ENCODE results near the gene PCDHGB6.
"Not testable (repeated sequence)": the region's sequence is repeated elsewhere in the genome, so short reads cannot be mapped to it uniquely, and the experiment has no call there.

The PCDHGB6 gene

DNA sequence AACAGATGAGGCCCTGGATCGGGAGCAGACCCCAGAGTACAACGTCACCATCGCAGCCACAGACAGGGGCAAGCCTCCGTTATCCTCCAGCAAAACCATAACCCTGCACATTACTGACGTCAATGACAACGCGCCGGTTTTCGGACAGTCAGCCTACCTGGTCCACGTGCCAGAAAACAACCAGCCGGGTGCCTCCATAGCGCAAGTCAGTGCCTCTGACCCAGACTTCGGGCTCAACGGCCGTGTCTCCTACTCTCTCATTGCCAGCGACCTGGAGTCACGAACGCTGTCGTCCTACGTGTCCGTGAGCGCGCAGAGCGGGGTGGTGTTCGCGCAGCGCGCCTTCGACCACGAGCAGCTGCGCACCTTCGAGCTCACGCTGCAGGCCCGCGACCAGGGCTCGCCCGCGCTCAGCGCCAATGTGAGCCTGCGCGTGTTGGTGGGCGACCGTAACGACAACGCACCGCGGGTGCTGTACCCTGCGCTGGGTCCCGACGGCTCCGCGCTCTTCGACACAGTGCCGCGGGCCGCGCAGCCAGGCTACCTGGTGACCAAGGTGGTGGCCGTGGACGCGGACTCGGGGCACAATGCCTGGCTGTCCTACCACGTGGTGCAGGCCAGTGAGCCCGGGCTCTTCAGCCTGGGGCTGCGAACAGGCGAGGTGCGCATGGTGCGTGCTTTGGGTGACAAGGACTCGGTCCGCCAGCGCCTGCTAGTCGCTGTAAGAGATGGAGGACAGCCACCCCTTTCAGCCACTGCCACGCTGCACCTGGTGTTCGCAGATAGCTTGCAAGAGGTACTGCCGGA lies 11.5 kb downstream of the PCDHGB6 start:
- DNase-seq (ENCODE audit: low read depth): no peak

DNA sequence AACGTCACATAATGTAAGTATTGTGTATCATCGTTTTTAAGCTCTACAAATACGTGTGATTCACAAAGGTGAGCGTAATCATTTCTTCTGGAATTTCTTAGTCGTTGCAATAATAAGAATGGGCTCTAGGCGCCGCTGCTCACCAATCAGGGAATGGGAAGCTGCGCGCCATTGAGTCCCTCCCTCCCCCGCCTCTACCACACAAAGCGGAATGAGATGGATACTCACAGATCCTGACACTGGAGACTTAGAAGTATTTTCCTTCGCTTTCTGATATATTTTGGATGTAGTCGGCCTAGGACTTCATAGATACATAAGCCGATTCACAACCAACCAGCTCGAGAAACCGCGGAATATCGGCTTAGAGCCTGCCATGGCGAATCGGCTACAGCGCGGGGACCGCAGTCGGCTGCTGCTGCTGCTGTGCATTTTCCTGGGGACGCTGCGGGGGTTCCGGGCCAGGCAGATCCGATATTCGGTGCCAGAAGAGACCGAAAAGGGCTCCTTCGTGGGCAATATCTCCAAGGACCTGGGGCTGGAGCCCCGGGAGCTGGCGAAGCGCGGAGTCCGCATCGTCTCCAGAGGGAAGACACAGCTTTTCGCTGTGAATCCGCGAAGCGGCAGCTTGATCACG lies 13.2 kb downstream of the PCDHGB6 start, which contains the start of gene PCDHGA11:
TSS of gene PCDHGA11 (plus strand) at position 197 of the 634 bp plus-strand sequence. CDS start at position 374, 177 bp downstream.
- DNase-seq (ENCODE audit: low read depth): no peak

DNA sequence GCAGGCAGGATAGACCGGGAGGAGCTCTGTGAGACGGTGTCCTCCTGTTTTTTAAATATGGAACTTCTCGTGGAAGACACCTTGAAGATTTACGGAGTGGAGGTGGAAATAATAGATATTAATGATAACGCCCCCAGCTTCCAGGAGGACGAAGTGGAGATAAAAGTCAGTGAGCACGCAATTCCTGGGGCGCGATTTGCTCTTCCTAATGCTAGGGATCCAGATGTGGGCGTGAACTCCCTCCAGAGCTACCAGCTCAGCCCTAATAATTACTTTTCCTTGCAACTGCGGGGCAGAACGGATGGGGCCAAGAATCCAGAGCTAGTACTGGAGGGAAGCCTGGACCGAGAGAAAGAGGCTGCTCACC lies 13.7 kb downstream of the PCDHGB6 start:
- no peak for DNase-seq (ENCODE audit: low read depth)

DNA sequence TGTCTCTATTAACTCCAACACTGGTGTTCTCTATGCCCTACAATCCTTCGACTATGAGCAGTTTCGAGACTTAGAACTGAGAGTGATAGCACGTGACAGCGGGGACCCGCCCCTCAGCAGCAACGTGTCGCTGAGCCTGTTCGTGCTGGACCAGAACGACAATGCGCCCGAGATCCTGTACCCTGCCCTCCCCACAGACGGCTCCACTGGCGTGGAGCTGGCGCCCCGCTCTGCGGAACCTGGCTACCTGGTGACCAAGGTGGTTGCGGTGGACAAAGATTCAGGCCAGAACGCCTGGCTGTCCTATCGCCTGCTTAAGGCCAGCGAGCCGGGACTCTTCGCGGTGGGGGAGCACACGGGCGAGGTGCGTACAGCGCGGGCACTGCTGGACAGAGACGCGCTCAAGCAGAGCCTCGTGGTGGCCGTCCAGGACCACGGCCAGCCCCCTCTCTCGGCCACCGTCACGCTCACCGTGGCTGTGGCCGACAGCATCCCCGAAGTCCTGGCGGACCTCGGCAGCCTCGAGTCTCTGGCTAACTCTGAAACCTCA lies 15.0 kb downstream of the PCDHGB6 start:
- DNase-seq (ENCODE audit: low read depth): no peak

DNA sequence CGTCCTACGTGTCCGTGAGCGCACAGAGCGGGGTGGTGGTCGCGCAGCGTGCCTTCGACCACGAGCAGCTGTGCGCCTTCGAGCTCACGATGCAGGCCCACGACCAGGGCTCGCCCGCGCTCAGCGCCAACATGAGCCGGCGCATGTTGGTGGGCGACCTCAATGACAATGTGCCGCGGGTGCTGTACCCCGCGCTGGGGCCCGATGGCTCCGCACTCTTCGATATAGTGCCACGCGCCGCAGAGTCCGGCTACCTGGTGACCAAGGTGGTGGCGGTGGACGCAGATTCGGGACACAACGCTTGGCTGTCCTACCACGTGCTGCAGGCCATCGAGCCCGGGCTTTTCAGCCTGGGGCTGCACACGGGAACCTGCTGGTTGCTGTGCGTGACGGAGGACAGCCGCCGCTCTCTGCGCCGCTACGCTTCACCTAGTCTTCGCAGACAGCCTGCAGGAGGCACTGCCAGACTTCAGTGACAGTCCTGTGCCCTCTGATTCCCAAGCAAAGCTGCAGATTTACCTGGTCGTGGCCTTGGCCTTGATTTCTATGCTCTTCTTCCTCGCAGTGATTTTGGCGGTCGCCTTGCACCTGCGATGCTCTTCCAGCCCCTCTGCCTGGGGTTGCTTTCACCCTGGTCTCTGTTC lies 20.1 kb downstream of the PCDHGB6 start:
- DNase-seq (ENCODE audit: low read depth): no peak

DNA sequence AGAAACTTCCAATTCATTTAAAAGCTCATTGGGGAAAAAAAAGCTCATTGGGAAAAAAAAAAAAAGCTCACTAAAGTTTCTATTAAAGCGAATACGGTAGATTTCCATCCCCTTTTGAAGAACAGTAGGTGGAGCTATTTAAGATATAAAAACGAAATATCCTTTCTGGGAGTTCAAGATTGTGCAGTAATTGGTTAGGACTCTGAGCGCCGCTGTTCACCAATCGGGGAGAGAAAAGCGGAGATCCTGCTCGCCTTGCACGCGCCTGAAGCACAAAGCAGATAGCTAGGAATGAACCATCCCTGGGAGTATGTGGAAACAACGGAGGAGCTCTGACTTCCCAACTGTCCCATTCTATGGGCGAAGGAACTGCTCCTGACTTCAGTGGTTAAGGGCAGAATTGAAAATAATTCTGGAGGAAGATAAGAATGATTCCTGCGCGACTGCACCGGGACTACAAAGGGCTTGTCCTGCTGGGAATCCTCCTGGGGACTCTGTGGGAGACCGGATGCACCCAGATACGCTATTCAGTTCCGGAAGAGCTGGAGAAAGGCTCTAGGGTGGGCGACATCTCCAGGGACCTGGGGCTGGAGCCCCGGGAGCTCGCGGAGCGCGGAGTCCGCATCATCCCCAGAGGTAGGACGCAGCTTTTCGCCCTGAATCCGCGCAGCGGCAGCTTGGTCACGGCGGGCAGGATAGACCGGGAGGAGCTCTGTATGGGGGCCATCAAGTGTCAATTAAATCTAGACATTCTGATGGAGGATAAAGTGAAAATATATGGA lies 22.7 kb downstream of the PCDHGB6 start, which contains the start of gene PCDHGA12:
TSS of gene PCDHGA12 (plus strand) at position 176 of the 782 bp plus-strand sequence. CDS start at position 429, 253 bp downstream.
- no peak for DNase-seq (ENCODE audit: low read depth)

DNA sequence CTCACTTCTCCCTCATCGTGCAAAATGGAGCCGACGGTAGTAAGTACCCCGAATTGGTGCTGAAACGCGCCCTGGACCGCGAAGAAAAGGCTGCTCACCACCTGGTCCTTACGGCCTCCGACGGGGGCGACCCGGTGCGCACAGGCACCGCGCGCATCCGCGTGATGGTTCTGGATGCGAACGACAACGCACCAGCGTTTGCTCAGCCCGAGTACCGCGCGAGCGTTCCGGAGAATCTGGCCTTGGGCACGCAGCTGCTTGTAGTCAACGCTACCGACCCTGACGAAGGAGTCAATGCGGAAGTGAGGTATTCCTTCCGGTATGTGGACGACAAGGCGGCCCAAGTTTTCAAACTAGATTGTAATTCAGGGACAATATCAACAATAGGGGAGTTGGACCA lies 23.5 kb downstream of the PCDHGB6 start:
- no peak for DNase-seq (ENCODE audit: low read depth)

DNA sequence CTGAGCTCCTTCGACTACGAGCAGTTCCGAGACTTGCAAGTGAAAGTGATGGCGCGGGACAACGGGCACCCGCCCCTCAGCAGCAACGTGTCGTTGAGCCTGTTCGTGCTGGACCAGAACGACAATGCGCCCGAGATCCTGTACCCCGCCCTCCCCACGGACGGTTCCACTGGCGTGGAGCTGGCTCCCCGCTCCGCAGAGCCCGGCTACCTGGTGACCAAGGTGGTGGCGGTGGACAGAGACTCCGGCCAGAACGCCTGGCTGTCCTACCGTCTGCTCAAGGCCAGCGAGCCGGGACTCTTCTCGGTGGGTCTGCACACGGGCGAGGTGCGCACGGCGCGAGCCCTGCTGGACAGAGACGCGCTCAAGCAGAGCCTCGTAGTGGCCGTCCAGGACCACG lies 24.5 kb downstream of the PCDHGB6 start:
- DNase-seq (ENCODE audit: low read depth): not testable (repeated sequence)

DNA sequence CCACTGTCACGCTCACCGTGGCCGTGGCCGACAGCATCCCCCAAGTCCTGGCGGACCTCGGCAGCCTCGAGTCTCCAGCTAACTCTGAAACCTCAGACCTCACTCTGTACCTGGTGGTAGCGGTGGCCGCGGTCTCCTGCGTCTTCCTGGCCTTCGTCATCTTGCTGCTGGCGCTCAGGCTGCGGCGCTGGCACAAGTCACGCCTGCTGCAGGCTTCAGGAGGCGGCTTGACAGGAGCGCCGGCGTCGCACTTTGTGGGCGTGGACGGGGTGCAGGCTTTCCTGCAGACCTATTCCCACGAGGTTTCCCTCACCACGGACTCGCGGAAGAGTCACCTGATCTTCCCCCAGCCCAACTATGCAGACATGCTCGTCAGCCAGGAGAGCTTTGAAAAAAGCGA lies 24.9 kb downstream of the PCDHGB6 start:
- DNase-seq (ENCODE audit: low read depth): not testable (repeated sequence)

DNA sequence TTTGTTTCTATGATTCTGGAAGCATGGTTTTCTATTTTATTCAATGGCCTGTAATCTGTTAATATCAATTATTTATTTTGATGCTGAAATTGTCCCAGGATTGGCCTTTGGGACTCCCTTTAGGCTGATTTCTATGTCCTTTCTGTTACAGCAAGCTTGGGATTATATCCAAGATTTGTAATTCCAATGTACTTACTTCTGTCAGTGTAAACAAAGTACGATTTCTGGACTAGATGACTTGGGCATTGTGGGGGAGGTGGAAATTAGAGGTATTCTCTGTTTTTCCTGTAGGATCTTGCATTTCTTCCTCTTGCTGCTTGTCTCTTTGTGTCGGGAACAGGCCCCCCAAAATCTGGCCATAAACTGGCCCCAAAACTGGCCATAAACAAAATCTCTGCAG lies 26.2 kb downstream of the PCDHGB6 start:
- no peak for DNase-seq (ENCODE audit: low read depth)

DNA sequence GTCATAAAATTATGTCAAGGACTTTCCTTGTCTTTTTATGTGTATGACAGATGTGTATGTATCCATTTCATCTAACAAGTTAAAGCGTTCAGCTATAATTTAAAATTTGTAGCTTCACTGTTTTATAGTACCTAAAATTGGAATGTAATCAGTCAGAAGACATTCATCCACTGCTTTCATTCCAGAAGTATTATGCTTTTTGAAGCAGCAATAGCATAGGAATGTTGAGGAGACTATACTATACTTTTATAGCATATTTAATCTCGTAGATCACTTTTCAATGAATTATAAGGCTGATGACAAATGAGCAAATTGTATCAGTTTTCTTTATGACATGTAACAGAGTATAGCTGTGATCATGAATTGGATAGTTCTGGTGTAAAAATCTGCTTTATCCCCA lies 29.4 kb downstream of the PCDHGB6 start:
- no peak for DNase-seq (ENCODE audit: low read depth)

DNA sequence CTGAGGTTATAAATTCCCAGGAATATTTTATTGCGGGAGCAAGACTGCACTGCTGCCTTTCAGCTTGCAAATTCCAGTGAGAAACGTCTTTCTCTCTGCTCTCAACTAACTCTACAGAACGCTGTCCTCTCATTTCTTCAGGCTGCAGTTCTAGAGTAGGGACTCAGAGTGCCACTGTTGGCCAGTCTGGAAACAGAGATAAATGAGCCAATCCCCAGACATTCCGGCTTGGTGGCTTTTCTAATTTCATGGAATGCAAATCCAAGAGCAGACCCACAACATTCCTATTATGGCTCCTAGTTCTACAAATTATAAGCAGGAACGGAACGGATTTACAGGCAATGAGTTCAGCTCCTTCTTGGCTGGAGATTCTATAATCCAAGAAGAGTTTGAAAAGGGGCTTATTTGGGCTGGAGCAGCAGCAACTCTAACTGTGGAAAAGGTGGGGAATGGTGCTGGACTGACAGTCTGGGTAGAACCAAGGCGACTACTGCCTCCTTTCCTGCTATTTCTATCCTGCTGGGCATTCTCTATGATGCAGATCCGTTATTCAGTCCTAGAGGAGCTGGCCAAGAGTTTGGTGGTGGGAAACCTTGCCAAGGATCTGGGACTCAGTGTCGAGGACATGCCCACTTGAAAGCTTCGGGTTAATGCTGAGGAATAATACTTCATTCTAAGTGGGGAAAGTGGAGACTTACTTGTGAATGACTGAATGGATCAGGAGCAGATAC lies 31.8 kb downstream of the PCDHGB6 start:
- no peak for DNase-seq (ENCODE audit: low read depth)

DNA sequence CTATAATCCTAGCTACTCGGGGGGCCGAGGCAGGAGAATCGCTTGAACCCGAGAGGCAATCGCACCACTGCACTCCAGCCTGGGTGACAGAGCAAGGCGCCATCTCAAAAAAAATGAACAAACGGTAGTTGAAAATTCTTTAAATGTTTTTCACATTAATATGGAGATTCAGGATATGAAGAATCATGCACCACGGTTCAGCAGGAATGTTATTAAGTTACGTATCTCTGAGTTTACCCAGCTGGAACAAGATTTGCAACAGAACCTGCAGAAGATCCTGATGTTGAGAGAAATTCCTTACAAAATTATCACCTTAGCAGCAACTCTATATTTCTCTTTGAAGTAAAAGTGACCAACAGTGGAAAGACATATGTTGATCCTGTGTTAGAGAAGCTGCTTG lies 32.5 kb downstream of the PCDHGB6 start:
- no peak for DNase-seq (ENCODE audit: low read depth)

DNA sequence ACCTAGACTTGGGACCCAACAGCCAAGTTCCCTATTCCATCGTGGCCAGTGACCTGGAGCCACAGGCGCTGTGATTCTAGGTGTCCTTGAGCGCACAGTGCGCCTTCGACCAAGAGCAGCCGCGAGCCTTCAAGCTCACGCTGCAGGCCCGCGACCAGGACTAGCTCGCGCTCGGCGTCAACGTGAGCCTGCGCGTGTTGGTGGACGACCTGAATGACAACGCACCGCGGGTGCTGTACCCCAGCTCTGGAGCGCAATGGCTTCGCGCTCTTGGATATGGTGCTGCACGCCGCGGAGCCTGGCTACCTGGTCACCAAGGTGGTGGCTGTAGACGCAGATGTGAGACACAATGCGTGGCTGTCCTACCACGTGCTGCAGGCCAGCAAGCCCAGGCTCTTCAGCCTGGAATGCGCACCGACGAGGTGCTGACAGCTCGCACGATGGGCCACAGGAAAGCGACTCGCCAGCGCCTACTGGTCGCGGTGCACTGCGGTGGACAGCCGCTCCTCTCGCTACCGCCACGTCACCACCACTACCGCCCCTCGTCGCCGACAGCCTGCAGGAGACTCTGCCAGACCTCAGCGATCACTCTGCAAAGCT lies 33.9 kb downstream of the PCDHGB6 start:
- no peak for DNase-seq (ENCODE audit: low read depth)

All from stimulated activated CD8-positive, alpha-beta memory T cell treated with anti-CD3 and anti-CD28 coated beads, Interleukin-7, amount 100 ng/mL, for 24 hours (primary cell).